G401 (cell line): ENCODE results near the gene MRI1. TPM values are rescaled to one million over a fixed set of nuclear protein-coding genes. Genes with fewer than 3 reads are reported as not detected.

Experiments
- DNase-seq: peaks from one replicate; pipeline ENCODE4 v3.0.0-alpha.2; 2015; ENCODE audit warnings: low spot score
- in situ Hi-C: cut with HindIII; loops from 2 replicates; pipeline ENCODE4 v1.10.0; 2016; ENCODE audit warnings: low sequenced_read_pairs, mixed read lengths
- total RNA-seq: library from RNA; depleted of rRNA; stranded (reverse); fragments of >200 nt; shearing (Covaris generic); gene quantifications from 2 replicates; pipeline ENCODE4 v1.2.3, GENCODE V29; 2014; rRNA removed

Gene MRI1
- total RNA-seq, 1 experiment from 2014 or later, result 15.3 TPM

- no peak for DNase-seq
- in situ Hi-C loops, result no loop called here
Observed at GRCh38 chr19:13814550-13814949, 50.2 kb downstream of the MRI1 start.

GRCh38 chr19:13817018-13817614, 52.8 kb downstream of the MRI1 start:
- in situ Hi-C loops, result no loop called here
- no peak for DNase-seq

- in situ Hi-C loops, result no loop called here
- DNase-seq, result no peak
Observed at GRCh38 chr19:13817615-13818371, 53.5 kb downstream of the MRI1 start.

- DNase-seq, result no peak
- in situ Hi-C loops, result no loop called here
Observed at GRCh38 chr19:13819238-13819637, 54.9 kb downstream of the MRI1 start.

GRCh38 chr19:13821292-13821691, 57.0 kb downstream of the MRI1 start:
- no peak for DNase-seq
- in situ Hi-C loops, result no loop called here

- in situ Hi-C loops, result no loop called here
- DNase-seq, result no peak
Observed at GRCh38 chr19:13823256-13823655, 58.9 kb downstream of the MRI1 start.

Other genes starting within 250 kb of the MRI1 start
- 132 and 158 TPM in 2 replicates for gene C19orf53, start 9.9 kb downstream of the MRI1 start, total RNA-seq
- 5.2 and 8.1 TPM in 2 replicates for gene ZSWIM4, start 30.9 kb downstream of the MRI1 start, total RNA-seq
- 3.0 and 6.3 TPM in 2 replicates for gene NANOS3, start 112.6 kb downstream of the MRI1 start, total RNA-seq
- gene BRME1, start 141.6 kb downstream of the MRI1 start, total RNA-seq, result 2.9 and 6.6 TPM in 2 replicates
- gene CC2D1A, start 141.7 kb downstream of the MRI1 start, total RNA-seq, result 11.9 and 17.5 TPM in 2 replicates
- gene PODNL1, start 173.9 kb downstream of the MRI1 start, total RNA-seq, result 0.92 TPM in 1 of 2 replicates, not detected in the other
- 33.2 and 38.2 TPM in 2 replicates for gene DCAF15, start 188.0 kb downstream of the MRI1 start, total RNA-seq
- gene RFX1, start 241.8 kb downstream of the MRI1 start, total RNA-seq, result 1.8 and 6.0 TPM in 2 replicates